Stimulated activated naive CD4-positive, alpha-beta T cell treated with Interleukin-2 at 50 U/mL for 16 hours (primary cell): ENCODE data around the gene SOX18.
"Not testable (repeated sequence)": the region's sequence is repeated elsewhere in the genome, so short reads cannot be mapped to it uniquely, and the experiment has no call there.

Experiments used
- DNase-seq: peaks from one replicate; lab custom pipeline; 2025; lab: John Stamatoyannopoulos, UW

Gene SOX18

DNA sequence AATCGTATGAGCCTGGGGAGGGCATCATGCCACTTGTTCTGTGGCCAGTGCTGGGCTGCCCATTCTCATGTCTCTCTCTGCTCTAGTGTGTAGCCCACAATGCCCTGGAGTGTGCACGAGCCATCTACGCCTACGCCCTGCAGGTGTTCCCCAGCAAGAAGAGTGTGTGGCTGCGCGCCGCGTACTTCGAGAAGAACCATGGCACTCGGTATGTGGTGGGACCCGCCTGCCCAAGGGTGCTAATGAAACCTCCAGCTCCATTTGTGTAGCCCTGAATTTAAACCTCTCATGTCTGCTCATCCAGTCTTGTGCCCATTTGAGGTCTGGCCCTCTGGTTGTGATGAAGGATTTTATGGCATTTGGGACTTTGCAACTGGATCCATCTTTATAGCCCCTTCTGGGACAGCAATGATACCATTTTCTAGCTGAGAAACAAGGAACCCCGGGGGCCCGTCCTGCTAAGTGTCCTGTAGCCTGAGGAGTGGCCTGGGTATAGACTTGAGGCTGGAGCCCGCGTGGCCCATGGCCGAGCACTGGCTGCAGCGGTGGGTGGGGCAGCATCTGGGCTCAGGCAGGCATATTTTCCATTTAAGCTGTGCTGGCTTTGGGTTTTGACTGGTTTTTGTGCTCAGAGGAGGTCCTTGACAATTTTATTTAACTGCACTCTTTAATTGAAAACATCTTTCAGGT is 26.6 kb downstream of the SOX18 start:
- no peak for DNase-seq

DNA sequence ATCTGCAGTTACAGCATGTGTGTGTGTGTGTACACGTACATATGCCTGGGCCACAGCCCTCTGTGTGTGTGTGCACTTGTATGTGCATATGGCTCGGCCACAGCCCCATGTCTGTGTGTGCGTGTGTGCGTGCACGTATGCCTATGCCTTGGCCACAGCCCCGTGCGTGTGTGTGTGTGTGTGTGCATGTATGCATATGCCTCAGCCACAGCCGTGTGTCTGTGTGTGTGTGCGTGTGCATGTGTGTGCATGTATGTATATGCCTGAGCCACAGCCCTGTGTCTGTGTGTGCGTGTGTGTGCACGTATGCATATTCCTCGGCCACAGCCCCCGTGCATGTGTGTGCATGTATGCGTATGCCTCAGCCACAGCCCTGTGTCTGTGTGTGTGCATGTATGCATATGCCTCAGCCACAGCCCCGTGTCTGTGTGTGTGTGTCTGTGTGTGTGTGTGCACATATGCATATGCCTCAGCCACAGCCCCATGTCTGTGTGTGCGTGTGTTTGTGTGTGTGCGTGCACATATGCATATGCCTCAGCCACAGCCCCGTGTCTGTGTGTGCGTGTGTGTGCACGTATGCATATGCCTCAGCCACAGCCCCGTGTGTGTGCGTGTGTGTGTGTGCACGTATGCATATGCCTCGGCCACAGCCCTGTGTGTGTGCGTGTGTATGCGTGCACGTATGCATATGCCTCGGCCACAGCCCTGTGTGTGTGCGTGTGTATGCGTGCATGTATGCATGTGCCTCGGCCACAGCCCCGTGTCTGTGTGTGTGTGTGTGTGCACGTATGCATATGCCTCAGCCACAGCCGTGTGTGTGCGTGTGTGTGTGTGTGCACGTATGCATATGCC is 28.1 kb downstream of the SOX18 start:
- DNase-seq, result no peak

DNA sequence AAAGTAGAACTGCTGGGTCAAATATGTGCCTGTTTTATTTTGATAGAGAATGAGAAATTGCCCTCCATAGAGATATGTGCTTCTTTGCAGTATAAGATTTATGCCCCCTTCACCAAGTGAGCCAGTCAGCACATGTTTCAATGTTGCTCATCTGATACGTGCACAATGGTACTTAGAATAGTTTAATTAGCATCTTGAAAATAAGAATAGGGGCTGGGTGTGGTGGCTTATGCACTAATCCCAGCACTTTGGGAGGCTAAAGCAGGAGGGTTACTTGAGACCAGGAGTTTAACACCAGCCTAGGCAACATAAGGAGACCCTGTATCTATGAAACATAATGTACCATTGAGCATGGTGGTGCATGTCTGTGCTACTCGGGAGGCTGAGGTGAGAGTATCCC is 33.8 kb downstream of the SOX18 start:
- no peak for DNase-seq

DNA sequence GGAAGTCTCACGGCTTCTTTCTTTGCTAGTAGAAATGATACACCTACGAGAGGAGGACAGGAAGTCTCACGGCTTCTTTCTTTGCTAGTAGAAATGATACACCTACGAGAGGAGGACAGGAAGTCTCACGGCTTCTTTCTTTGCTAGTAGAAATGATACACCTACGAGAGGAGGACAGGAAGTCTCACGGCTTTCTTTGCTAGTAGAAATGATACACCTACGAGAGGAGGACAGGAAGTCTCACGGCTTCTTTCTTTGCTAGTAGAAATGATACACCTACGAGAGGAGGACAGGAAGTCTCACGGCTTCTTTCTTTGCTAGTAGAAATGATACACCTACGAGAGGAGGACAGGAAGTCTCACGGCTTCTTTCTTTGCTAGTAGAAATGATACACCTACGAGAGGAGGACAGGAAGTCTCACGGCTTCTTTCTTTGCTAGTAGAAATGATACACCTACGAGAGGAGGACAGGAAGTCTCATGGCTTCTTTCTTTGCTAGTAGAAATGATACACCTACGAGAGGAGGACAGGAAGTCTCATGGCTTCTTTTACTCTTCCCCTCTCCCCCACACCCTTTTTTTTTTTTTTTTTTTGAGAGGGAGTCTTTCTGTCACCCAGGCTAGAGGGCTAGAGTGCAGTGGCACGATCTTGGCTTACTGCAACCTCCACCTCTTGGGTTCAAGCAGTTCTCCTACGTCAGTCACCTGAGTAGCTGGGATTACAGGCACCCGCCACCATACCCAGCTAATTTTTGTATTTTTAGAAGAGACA is 36.9 kb downstream of the SOX18 start:
- not testable (repeated sequence) for DNase-seq

DNA sequence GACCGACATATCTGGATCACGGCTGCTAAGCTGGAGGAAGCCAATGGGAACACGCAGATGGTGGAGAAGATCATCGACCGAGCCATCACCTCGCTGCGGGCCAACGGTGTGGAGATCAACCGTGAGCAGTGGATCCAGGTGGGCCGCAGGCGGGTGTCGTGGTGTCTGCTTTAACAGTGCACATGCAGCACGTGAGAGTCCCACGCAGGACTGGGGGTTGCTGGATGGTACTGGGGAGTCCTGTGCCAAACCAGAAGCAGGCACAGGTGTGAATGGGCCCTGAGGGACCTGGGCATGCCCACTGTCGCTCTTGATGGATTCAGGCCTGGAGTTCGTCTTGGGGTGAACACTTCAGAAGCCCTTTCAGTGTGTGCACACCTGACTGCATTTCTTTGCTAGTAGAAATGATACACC is 38.1 kb downstream of the SOX18 start:
- DNase-seq, result no peak

DNA sequence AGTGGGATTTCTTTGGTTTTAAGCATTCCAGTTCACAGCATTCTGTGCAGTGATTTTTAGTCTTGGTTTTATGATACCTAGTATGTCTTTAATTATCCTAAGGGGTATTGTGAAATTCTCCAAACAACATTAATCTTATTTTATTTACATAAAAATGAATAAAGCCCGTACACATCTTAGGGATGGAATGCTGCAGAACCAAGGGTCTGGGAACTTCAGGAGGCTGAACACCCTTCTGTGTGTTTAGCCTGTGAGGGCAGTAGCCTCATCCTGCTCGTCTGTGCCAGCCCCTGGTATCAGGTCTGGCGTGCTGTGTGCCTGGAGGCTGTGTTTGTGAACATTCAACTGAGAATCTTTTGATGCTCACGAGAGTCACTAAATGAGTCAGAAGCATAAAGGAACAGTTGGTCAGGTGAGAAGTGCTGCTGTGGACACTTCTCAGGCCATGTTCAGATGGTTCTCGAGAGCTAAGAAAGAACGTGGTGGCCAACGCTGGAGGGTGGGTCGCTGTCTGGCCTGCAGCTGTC is 38.7 kb downstream of the SOX18 start:
- no peak for DNase-seq

DNA sequence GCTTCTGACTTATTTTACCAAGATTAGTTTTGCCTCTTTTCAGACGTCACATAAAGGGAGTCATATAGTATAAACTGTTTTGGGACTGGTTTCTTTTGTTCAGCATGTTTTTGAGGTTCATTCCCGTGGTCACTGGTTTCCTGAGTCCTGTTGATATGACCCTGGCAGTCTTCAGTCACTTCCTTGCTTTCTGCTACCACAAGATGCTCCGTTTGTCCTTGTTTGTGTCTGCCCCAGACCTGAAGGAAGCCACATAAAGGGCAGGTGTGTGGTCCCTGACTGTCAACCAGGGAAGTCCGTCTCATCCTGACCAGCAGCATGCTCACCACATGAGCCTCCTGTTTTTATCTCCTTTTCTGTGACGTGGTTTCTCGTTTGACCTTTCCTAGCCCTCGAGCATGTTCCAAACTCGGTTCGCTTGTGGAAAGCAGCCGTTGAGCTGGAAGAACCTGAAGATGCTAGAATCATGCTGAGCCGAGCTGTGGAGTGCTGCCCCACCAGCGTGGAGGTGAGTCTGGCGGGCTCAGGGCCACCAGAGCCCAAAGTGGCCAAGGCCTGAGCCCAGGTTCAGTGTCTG is 39.5 kb downstream of the SOX18 start:
- no peak for DNase-seq

DNA sequence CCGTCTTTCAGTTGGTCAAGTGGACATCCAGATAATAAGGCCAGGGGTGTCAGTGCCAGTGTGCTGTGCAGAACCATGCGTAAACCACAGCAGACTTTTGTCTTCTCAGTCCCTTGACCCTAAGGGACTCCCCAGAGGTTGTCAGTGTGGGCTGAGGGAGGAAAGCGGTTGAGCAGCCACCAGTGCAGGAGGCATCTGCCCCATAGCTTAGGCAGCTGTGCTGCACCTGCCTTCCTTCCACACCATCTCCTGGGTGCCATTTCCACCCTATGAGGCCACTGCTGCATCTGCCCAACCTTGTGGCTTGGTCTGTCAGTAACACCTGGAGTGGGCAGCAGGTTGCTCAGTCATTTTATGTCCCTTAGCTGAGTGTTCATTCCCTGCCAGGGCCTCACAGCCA is 42.5 kb downstream of the SOX18 start:
- no peak for DNase-seq

DNA sequence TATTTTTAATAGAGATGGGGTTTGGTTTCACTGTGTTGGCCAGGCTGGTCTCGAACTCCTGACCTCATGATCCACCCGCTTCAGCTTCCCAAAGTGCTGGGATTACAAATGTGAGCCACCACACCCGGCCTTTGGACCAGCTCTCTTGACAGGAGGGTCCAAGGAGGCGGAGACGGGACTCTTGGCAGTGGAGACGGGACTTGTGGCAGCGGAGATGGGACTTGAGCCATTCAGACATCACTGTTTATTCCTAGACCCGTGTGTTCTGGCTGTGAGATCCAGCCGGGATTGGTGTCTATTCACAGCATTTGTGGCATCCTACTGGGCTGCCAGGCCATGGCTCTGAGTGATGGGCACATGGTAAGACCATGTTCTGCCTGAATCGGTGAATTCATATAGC is 42.9 kb downstream of the SOX18 start:
- DNase-seq, result no peak

DNA sequence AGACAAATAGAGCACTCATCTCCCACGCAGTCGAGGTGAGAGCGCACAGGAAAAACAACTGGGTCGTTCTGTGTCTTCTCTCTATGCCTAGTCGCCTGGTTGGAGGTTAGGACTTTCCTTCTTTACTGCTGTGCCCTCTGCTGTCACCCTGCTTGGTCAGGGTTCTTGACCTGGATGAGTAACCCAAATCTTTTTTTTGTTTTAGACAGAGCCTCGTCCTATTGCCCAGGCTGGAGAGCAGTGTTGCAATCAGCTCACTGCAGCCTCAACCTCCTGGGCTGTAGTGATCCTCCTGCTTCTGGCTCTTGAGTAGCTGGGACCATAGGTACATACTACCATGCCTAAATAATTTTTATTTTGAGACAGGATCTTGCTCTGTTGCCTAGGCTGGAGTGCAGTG is 44.0 kb downstream of the SOX18 start:
- no peak for DNase-seq

DNA sequence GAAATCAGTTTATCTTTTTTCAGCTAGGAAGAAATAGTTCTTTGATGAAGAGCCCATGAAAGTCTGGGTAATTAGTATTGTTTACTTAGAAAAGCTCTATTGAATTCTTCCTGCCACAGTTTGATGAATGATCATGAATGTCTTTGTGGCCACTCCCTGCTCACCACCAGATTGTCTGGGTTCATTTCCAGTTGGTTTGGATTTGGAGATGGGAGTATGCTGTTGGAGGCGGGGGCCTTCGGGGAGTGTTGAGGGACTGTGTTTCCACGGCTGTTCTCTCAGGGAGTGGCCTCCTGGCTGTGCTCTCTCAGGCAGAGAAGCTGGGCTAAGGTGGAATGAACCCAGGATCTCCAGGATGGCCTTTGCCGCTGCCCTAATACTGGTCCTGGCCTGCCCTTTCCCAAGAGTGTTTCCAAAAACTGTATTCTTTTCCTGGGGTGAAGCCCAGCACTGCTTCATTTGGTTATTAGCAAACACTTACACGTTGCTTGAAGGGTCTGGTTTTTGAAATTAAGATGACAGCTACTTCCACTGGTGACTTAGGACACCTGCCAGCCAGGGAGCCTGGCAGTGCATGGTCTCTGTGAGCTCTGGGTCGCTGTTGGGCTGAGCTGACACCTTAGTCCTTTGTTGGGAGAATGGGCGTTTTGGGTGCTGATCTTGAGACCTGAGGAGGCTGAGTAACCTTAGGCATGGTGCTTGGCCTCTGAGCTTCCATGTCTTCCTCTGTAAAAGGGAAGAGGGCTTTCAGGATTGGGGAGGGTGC is 45.3 kb downstream of the SOX18 start:
- DNase-seq, result no peak

DNA sequence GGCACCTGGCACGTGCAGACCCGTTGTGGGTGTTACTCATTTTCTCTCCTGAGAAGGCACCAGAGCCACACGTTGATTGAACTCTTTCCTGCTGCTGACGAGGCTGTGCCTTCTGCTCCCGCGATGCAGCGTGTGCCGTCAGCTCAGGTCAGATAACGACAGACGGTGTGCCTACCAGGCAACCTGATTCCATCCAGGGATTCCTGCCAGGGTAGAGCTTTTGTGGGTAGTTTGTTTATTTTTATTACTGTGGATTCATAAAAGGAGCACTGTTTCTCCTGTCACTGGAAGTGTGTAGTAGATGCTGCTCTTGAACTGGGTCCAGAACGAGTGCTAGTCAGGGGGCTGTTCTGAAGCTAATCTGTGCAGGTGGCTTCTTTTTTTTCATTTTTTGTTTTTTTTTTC is 47.8 kb downstream of the SOX18 start:
- no peak for DNase-seq

DNA sequence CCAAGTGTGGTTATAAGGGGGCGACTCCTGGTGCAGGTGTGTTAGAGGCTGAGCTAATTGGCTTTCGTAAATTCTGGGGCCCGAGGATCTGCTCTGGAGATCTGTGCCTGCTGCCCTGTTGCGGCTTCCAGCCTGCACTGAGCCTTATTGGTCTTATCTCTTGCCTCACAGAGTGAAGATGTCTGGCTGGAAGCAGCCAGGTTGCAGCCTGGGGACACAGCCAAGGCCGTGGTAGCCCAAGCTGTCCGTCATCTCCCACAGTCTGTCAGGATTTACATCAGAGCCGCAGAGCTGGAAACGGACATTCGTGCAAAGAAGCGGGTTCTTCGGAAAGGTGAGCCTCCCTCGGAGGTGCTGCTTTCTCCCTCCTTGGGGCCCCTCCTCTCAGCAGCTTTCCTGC is 48.5 kb downstream of the SOX18 start:
- DNase-seq, result no peak
